Stimulated activated CD4-positive, alpha-beta T cell treated with anti-CD3 and anti-CD28 coated beads, Interleukin-2, amount 100 ng/mL, for 4 hours (primary cell): Measurements from ENCODE around the gene ANKRD37.

Experiments used
- DNase-seq: peaks from one replicate; pipeline ENCODE4 v3.0.0-alpha.2; 2020; ENCODE audit warnings: low read depth

The ANKRD37 gene

DNA sequence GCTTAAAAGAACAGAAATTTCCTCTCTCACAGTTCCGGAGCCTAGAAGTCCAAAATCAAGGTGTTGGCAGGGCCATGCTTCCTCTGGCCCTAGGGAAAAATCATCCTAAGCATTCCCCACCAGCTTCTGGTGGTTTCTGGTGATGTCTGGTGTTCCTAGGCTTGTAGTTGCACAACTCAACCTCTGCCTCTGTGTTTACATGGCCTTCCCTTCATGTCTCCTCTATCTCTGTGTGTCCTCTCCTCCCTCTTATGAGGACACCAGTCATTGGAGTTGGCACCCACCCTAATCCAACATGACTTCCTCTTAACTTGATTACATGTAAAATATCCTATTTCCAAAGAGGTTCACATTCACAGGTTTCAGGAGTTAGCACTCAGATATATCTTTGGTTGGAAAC, 16.3 kb upstream of the ANKRD37 start:
- DNase-seq, result no peak

DNA sequence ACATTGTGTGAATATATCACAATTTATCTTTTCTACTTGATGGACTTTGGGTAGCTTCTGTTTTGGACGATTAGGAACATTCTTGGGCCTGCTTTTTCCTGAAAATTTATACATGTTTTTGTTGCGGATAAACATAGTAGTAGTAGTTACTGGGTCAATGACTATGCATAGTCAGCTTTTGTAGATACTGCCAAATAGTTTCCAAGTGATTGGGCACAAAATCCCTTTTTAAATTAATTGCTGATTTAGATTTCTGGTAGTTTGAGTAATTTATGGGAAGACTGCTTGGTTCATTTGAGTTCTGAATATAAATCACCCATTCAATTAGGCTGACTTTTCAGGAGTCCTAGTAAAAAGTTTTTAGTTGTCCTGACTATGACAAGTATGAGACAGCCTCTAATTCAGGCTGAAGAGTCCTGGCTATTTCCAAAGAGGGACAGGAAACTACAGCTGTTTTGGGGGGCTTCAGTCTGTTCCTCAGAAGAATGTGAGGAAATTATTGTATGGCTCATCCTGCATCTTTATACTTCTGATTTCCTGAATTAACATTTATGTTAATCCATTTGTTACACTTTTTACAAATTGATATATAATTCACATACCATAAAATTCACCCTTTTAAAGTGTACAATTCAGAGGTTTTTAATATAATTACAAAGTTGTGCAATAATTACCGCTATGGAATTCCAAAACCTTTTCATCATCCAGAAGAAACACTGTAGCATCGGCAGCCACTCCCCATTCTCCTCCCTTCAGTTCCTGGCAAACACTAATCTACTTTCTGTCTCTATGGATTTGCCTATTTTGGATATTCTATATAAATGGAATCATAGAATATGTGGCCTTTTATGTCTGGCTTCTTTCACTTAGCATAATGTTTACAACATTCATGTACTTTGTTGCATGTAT, 15.1 kb upstream of the ANKRD37 start:
- DNase-seq, result no peak

- no peak for DNase-seq
Measured at GRCh38 chr4:185382754-185383153, 13.9 kb upstream of the ANKRD37 start.

DNA sequence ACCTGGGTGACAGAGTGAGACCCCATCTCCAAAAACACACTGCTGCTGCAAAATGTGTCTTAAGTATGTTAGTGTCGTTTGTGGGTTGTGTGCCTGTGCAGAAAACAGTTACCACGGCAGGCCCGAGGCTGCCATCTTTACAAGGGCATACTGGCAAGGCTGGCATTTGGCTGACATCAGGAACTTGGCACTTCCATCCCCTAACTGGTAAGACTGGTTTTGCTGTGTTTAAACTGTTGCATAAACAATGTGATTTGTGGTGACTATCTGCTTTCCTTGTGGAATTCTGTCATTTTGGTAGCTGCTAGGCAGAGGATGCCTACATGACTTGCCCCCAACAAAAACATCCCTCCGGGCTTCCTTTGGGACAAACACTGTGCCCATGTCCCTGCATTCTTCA, 13.2 kb upstream of the ANKRD37 start:
- DNase-seq, result no peak

DNA sequence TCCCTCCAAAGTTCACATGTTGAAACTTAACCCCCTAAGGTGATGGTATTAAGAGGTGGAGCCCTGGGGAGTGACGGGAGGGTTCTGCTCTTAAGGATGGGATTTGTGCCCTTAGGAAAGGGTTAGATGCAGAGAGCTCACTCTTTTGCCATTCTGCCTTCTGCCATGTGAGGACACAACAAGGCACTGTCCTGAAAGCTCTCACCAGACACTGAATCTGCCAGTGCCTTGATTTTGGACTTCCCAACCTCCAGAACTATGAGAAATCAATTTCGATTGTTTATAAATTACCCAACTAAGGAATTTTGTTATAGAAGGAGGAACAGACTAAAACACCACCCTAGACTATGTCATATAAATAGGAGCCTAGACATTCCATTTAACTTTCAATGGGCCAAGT, 12.6 kb upstream of the ANKRD37 start:
- no peak for DNase-seq

- no peak for DNase-seq
Measured at GRCh38 chr4:185384930-185385331, 11.7 kb upstream of the ANKRD37 start.

GRCh38 chr4:185387957-185388356, 8.7 kb upstream of the ANKRD37 start:
- DNase-seq, result no peak

DNA sequence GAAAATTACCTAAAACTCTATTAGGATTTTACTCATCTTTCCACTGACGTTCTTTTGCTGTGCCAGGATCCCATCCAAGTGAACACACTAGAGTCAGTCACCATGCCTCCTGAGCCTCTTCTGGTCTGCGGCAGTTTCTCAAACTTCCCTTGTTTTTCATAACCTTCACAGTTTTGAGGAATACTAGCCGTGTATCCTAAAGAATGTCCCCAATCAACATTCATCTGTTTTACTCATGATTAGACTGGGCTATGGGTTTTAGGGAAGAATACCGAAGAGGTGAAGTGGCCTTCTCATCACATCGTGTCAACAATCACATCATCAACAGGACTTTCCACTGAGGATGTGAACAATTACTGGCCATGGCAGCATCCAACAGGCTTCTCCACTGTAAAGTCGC, 5.7 kb upstream of the ANKRD37 start:
- no peak for DNase-seq

GRCh38 chr4:185392156-185392555, 4.5 kb upstream of the ANKRD37 start:
- DNase-seq, result no peak

GRCh38 chr4:185394568-185395237, 1.9 kb upstream of the ANKRD37 start:
- no peak for DNase-seq

DNA sequence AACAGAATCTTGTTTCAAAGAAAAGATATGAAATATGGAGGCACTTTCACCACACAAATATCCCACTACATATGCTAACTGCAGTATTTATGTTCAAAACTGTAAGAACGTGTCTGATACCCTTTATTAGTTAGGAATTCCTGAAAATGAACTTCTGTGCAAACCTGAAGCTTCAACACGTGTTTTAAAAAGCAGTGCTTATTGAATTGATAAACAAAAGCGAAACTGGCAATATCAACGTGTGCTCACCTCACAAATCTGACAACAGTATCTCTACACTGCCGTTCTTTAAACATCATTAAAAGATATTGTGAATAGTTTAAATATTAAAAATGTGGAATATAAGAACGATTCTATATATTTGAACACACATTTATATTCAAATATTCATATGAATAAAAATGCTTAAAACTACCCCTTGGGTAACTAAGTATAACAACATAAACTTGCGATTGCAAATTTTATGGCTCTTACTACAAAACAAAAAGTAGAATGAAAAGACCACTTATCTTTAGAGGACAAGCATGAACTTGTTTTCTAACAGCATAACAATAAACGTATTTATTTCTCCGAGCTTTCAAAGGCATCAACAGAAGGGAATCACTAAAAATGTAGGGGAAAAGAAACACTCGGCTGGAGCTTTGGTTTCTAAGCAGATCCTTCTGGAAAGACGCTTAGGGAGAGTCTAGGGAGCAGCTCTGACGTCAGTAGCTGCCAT, 1.2 kb upstream of the ANKRD37 start, which contains the start of gene LRP2BP:
LRP2BP (minus strand) TSS at position 687 of the 718 bp plus-strand sequence. CDS start 17,738 bp downstream, outside the sequence.
- DNase-seq, result no peak

- DNase-seq, result peak; percentile 94
Measured at GRCh38 chr4:185395956-185396723, 501 bp upstream of the ANKRD37 start.

DNA sequence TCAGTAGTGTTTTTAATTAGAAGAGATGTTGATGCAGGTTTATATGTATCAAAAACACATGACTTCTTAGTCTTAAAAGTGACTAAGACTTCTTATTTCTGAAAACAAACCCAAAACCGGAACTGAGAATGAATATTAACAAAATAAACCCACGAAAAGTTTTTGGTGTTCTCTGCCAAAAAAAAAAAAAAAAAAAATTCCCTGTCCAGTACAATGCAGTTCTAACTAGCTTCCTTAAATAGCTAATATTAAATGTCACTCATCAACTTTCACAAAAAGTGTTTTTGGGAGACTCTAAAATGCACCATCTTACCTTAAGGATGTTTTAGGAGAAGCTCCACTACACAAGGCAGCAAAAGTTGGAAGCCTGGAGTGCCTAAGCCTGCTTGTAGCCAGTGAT, 2.0 kb downstream of the ANKRD37 start:
- DNase-seq, result no peak

- DNase-seq, result no peak
Measured at GRCh38 chr4:185399466-185399865, 2.8 kb downstream of the ANKRD37 start.

DNA sequence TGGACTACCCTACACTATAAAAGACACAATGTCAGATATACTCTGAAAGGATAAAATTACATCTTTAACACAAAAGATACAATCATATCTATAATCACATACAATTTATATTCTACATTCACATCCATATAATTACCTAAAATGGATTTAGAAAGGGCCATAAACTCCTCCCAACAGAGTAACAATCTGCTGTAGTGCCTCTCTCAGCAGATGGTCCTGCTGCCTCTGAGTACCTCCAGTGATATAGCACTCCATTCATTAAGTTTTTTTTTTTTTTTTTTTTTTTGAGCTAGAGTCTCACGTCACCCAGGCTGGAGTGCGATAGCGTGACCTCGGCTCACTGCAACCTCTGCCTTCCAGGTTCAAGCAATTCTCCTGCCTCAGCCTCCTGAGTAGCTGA, 7.4 kb downstream of the ANKRD37 start:
- DNase-seq, result no peak

DNA sequence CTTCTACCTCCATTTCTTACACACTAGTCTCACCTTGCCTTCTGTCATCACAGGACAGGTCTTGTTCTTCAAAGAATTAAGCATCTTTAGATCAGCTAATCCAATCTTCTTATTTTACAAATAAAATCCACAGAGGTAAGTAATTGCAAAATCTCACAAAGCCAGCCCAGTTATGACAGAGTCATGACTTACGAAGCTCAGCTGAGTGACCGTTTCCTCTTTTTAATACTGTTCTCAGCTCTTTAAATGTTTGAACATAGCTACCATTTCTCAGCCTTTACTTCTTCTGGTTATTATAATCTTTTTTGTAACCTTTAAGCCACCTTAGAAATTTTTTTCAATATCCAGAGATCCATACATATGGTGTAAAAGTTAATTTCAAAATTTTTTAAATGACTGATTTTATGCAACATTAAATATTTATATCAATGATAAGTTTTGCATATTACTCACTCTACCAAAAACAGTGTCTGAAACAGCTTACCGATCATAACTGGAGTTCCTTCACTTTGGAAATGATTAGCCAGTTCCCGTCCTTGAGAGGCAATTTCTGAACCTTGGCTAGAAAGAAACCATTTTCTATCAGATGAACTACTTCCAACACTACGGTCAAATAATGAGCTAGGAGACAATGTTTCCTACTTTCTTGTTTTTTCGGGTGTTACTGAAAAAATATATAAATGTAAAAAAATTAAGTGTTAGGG, 8.8 kb downstream of the ANKRD37 start:
- no peak for DNase-seq

DNA sequence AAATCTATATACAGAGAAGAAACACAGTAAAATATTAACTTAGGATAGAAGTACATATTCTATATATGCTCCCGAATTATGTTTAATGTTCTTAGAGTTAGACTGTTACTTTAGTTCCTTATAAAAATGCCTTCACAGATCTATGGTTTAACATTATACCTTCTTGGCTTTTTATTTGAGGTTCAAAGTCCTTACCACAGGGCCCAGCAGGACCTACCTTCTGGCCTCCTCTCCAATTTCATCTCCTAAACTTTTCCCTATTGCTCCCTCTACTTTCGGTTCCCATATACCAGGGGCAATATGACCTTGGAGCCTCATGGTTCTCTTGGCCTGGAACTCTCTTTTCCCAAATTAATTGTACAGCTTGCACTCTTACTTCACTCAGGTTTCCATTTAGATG, 11.8 kb downstream of the ANKRD37 start:
- no peak for DNase-seq

DNA sequence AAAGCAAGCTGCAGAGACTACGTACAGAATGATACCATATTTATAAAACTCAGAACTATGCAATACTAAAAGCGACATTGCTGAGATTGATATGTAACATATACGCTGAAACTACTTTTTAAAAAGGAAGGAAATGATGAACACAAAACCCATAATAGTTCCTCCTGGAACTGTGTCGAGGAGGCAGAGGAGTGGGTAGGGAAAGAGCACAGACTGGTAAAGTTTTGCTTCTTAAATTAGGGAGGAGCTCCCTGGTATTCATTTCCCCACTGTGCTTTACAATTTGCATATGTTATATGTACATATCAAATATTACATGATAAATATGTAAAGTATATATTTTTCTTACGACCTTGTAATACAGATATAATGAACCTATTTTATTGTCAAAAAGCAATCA, 15.2 kb downstream of the ANKRD37 start:
- no peak for DNase-seq

DNA sequence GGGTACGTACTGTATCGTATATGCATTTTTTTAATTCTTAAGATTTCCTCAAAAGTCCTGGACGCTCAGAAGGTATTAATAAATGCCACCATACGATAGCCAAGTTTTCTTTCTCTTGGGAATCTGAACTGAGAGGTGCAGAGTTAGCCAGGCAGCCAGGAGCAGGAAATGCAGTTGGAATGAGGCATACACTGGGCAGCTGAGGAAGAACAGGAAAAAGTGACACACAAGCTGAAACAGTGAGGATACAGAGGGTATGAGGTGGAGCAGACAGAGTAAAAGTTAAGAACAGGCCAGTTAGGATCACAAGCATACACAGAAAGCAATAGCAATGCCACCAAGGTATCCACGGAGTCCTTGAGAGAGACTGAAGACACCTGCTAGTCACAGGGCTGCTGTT, 15.8 kb downstream of the ANKRD37 start:
- no peak for DNase-seq

- no peak for DNase-seq
Measured at GRCh38 chr4:185416955-185417354, 20.3 kb downstream of the ANKRD37 start.
